ENCODE results near the gene MAP4K3.

DNA sequence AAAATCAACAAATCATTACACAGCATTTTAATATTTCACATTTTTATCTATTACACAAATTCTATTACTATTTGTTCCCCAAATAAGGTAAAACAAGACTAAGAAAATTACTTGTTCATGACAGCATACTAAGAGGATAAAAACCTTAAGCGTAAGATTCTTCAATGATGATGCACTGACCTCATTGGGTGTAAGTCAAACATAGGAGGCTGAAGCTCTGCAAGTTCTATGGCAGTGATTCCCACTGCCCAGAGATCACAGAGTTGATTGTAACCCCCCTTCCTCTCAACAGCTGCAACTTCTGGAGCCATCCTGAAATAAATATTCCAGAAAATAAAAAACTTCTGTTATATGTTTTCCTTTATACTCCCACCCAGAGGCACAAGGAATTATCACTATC, 111.1 kb downstream of the MAP4K3 start:
- TF ChIP-seq, protein P1, sequence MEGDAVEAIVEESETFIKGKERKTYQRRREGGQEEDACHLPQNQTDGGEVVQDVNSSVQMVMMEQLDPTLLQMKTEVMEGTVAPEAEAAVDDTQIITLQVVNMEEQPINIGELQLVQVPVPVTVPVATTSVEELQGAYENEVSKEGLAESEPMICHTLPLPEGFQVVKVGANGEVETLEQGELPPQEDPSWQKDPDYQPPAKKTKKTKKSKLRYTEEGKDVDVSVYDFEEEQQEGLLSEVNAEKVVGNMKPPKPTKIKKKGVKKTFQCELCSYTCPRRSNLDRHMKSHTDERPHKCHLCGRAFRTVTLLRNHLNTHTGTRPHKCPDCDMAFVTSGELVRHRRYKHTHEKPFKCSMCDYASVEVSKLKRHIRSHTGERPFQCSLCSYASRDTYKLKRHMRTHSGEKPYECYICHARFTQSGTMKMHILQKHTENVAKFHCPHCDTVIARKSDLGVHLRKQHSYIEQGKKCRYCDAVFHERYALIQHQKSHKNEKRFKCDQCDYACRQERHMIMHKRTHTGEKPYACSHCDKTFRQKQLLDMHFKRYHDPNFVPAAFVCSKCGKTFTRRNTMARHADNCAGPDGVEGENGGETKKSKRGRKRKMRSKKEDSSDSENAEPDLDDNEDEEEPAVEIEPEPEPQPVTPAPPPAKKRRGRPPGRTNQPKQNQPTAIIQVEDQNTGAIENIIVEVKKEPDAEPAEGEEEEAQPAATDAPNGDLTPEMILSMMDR (IDR thresholded peaks at IDR 0.05), result no peak
- TF ChIP-seq POLR2A (IDR thresholded peaks at IDR 0.05), result no peak
